ENCODE measurements around the gene SLAMF7.
"Not testable (repeated sequence)": the region's sequence is repeated elsewhere in the genome, so short reads cannot be mapped to it uniquely, and the experiment has no call there.

SLAMF7 gene

GRCh38 chr1:160778976-160779375, 39.9 kb downstream of the SLAMF7 start:
- DNase-seq, result no peak

GRCh38 chr1:160779626-160780397, 40.8 kb downstream of the SLAMF7 start:
- DNase-seq, result no peak

GRCh38 chr1:160780398-160780755, 41.3 kb downstream of the SLAMF7 start:
- DNase-seq, result no peak

GRCh38 chr1:160781186-160781766, 42.2 kb downstream of the SLAMF7 start:
- DNase-seq, result no peak

GRCh38 chr1:160781914-160782689, 43.1 kb downstream of the SLAMF7 start:
- no peak for DNase-seq

GRCh38 chr1:160782988-160783765, 44.1 kb downstream of the SLAMF7 start:
- not testable (repeated sequence) for DNase-seq

- DNase-seq, result no peak
Measured at GRCh38 chr1:160789051-160789701, 50.1 kb downstream of the SLAMF7 start.

- DNase-seq, result no peak
Measured at GRCh38 chr1:160789702-160790611, 50.9 kb downstream of the SLAMF7 start.

- no peak for DNase-seq
Measured at GRCh38 chr1:160794376-160794775, 55.3 kb downstream of the SLAMF7 start.

GRCh38 chr1:160795951-160796383, 56.9 kb downstream of the SLAMF7 start, which contains the start of gene LY9:
Gene LY9 (plus strand): TSS chr1:160796174. CDS start chr1:160796188, 14 bp downstream.
- no peak for DNase-seq

- DNase-seq, result no peak
Measured at GRCh38 chr1:160797271-160797709, 58.2 kb downstream of the SLAMF7 start.

GRCh38 chr1:160797861-160798273, 58.8 kb downstream of the SLAMF7 start:
- DNase-seq, result no peak

- DNase-seq, result no peak
Measured at GRCh38 chr1:160798439-160798838, 59.4 kb downstream of the SLAMF7 start.

GRCh38 chr1:160799641-160800040, 60.6 kb downstream of the SLAMF7 start:
- DNase-seq, result no peak

GRCh38 chr1:160800142-160800541, 61.1 kb downstream of the SLAMF7 start:
- DNase-seq, result no peak

- DNase-seq, result no peak
Measured at GRCh38 chr1:160800645-160801408, 61.8 kb downstream of the SLAMF7 start.

- no peak for DNase-seq
Measured at GRCh38 chr1:160801836-160802580, 63.0 kb downstream of the SLAMF7 start.

Measured in NCI-H1694 (cell line).